Gastroesophageal sphincter (tissue), 4 donors: ENCODE results near the gene SLC24A3. TPM values are rescaled to one million over a fixed set of nuclear protein-coding genes. Genes with fewer than 3 reads are reported as not detected.

ENCODE experiments used
- ATAC-seq: fragments of 150-250 bp; one replicate; pipeline ENCODE4 v1.9.1; 2016; ENCODE audit warnings: mild to moderate bottlenecking, moderate library complexity
- H3K27ac ChIP-seq, 4 donors: fragments of 200-600 bp; sonication (generic) in 3 of 4; 1 replicate in 3 of 4; 2 replicates in 1 of 4; pipeline ENCODE4 v1.5.1; 2016 to 2019
- H3K27me3 ChIP-seq: fragments of 200-600 bp; sonication (generic); one replicate; pipeline ENCODE4 v1.5.1; 2019
- H3K36me3 ChIP-seq, 2 donors: fragments of 200-600 bp; sonication (generic); one replicate each; pipeline ENCODE4 v1.5.1; 2019; ENCODE audit warnings: control low read depth in 1 of 2
- H3K4me1 ChIP-seq, 3 donors: fragments of 200-600 bp; sonication (generic); 1 replicate in 2 of 3; 2 replicates in 1 of 3; pipeline ENCODE4 v1.5.1; 2016 to 2019; ENCODE audit warnings: control low read depth in 2 of 3
- H3K4me3 ChIP-seq, 2 donors: fragments of 200-600 bp; sonication (generic); one replicate each; pipeline ENCODE4 v1.5.1; 2019; ENCODE audit warnings: mild to moderate bottlenecking in 1 of 2, moderate library complexity in 1 of 2
- H3K9me3 ChIP-seq, 3 donors: fragments of 200-600 bp; sonication (generic); one replicate each; pipeline ENCODE4 v1.5.1; 2017 to 2019; ENCODE audit warnings: control low read depth in 2 of 3
- EP300 ChIP-seq: sonication (generic); formaldehyde crosslinking; IDR thresholded peaks from one replicate; pipeline ENCODE4 v1.6.1; 2017; ENCODE audit warnings: antibody characterized with exemption, mild to moderate bottlenecking
- POLR2A ChIP-seq, 2 donors: fragments of 450-650 bp; IDR thresholded peaks; one replicate each; pipeline ENCODE4 v1.6.1; 2017; ENCODE audit warnings: antibody characterized with exemption in 2 of 2, mild to moderate bottlenecking in 2 of 2, moderate library complexity in 1 of 2
- POLR2AphosphoS5 ChIP-seq: sonication (generic); formaldehyde crosslinking; IDR thresholded peaks from one replicate; pipeline ENCODE4 v1.6.1; 2017; ENCODE audit warnings: antibody characterized with exemption
- WGBS, 2 donors: methylation state at CpG; one replicate each; pipeline ENCODE4 v1.1.5; 2018; ENCODE audit warnings: low coverage in 1 of 2; 5-methylcytosine and 5-hydroxymethylcytosine counted together
- total RNA-seq, 4 donors: library from RNA; depleted of rRNA; stranded (reverse); fragments of >200 nt; gene quantifications; one replicate each; pipeline ENCODE4 v1.1.0, GENCODE V29; 2016
- TF ChIP-seq, protein P1 (sequence below), 4 experiments: fragments of 200-600 bp in 2 of 4; fragments of 450-650 bp in 2 of 4; sonication (generic) in 1 of 4; IDR thresholded peaks; one replicate each; pipeline ENCODE4 v1.5.1; 2017 to 2019; ENCODE audit warnings: antibody characterized with exemption in 4 of 4, mild to moderate bottlenecking in 2 of 4, moderate library complexity in 2 of 4

Gene SLC24A3
- total RNA-seq, 4 donors from 2014 or later: 2.7 to 13.5 (median 5.5) TPM

DNA sequence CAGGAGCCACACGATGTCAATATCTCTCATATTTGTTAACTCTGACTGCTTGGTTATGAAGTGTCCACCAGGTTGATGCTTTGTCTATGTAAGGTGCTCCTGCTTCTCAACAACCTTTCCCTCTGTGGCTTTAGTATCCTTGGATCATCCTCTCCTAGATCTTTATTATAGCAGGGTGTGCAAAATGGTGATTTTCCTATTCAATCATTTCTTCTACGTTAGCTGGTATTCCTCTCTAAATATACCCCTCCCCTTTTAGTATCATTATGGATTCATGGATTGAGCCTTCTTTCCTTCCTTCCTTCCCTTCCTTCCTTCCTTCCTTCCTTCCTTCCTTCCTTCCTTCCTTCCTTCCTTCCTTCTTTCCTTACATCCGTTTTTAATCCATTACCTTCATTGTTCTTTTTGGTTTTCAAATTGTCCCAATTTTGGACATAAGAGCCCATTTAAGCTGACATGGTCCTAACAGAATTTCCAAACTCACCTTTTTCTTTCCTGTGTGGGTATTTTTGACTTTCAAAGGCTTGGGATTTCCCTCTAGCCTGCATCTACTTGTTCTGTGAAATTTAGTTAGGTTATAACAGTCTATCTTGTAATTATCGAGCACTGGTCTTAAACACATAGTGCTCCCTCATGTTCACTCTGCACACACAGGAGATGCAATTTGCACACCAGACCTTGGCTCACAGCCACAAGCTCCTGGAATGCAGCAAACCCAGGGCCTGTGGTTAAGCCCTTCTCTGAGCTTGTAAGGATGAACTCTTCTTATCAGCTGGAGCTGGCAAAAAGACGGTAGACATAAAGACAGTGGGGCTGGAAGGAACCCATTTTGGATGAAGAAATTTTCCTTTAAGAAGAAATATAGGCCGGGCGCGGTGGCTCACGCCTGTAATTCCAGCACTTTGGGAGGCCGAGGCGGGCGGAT, 109.9 kb downstream of the SLC24A3 start:
- TF ChIP-seq POLR2A (IDR thresholded peaks at IDR 0.05): no peak
- WGBS, 2 donors: 76 to 84% methylated on average over 2 to 4 of the region's 12 CpGs
- no peak for ATAC-seq
- Histone ChIP-seq H3K27me3 (no peaks in the 10 kb centered on the region), H3K9me3 (no peaks in the 10 kb centered on the region), H3K36me3 (no peaks in the 10 kb centered on the region), H3K4me1 (peaks cover 0 to 5% (median 0%) of the 10 kb centered on the region in 3 donors), H3K4me3 (no peak overlapping the region), H3K27ac (no peak overlapping the region)

- no peaks in the 10 kb centered on the region for H3K27me3 ChIP-seq
- TF ChIP-seq EP300 (no peak), POLR2A (IDR thresholded peaks at IDR 0.05) (no peak), POLR2AphosphoS5 (no peak)
- TF ChIP-seq, protein P1, sequence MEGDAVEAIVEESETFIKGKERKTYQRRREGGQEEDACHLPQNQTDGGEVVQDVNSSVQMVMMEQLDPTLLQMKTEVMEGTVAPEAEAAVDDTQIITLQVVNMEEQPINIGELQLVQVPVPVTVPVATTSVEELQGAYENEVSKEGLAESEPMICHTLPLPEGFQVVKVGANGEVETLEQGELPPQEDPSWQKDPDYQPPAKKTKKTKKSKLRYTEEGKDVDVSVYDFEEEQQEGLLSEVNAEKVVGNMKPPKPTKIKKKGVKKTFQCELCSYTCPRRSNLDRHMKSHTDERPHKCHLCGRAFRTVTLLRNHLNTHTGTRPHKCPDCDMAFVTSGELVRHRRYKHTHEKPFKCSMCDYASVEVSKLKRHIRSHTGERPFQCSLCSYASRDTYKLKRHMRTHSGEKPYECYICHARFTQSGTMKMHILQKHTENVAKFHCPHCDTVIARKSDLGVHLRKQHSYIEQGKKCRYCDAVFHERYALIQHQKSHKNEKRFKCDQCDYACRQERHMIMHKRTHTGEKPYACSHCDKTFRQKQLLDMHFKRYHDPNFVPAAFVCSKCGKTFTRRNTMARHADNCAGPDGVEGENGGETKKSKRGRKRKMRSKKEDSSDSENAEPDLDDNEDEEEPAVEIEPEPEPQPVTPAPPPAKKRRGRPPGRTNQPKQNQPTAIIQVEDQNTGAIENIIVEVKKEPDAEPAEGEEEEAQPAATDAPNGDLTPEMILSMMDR (IDR thresholded peaks at IDR 0.05): no peak
- no peaks in the 10 kb centered on the region for H3K4me1 ChIP-seq
- H3K36me3 ChIP-seq: no peaks in the 10 kb centered on the region
- no peak overlapping the region for H3K27ac ChIP-seq
- H3K9me3 ChIP-seq: no peaks in the 10 kb centered on the region
- WGBS, 2 donors: 69 to 83% methylated on average over 2 to 4 of the region's 5 CpGs
- H3K4me3 ChIP-seq: no peak overlapping the region
- ATAC-seq: no peak
These were observed 115.0 kb downstream of the SLC24A3 start for GRCh38 chr20:19327401-19327800.

GRCh38 chr20:19328676-19329075, 116.2 kb downstream of the SLC24A3 start:
- ATAC-seq: no peak
- WGBS, 2 donors: 77 to 87% methylated on average over 3 to 7 of the region's 7 CpGs

DNA sequence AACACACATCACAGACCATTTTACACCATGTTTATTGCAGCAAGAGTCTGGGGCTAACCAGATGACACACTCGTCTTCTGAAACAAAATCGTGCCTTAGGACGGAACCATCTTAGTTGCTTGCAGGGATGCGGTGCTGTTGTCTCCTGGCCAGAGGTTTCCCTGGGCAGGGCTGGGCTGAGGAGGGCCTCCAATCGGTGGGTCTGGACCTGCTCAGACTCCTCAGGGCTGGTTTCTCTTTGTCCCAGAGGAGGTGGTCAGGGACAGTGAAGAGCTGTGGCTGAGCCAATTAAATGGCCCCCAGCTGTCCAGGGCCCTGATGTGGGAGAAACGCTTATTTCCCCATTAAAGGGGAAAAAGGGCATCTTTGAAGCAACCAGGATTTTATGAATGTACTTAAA, 117.6 kb downstream of the SLC24A3 start:
- Histone ChIP-seq H3K27me3 (no peaks in the 10 kb centered on the region), H3K27ac (no peak overlapping the region), H3K4me1 (no peaks in the 10 kb centered on the region), H3K36me3 (no peaks in the 10 kb centered on the region), H3K4me3 (no peak overlapping the region), H3K9me3 (no peaks in the 10 kb centered on the region)
- ATAC-seq: no peak
- WGBS, 2 donors: 83 to 92% methylated on average over 2 to 5 of the region's 6 CpGs
- TF ChIP-seq, protein P1 (IDR thresholded peaks at IDR 0.05): no peak

More at GRCh38 chr20:19328676-19329075, 116.2 kb downstream of the SLC24A3 start:
- H3K4me1 ChIP-seq: no peaks in the 10 kb centered on the region
- H3K27ac ChIP-seq: no peak overlapping the region
- TF ChIP-seq POLR2AphosphoS5 (no peak), EP300 (no peak), POLR2A (IDR thresholded peaks at IDR 0.05) (no peak)
- TF ChIP-seq, protein P1 (IDR thresholded peaks at IDR 0.05): no peak
- H3K4me3 ChIP-seq: no peak overlapping the region
- H3K27me3 ChIP-seq: no peaks in the 10 kb centered on the region
- no peaks in the 10 kb centered on the region for H3K36me3 ChIP-seq
- H3K9me3 ChIP-seq: no peaks in the 10 kb centered on the region

DNA sequence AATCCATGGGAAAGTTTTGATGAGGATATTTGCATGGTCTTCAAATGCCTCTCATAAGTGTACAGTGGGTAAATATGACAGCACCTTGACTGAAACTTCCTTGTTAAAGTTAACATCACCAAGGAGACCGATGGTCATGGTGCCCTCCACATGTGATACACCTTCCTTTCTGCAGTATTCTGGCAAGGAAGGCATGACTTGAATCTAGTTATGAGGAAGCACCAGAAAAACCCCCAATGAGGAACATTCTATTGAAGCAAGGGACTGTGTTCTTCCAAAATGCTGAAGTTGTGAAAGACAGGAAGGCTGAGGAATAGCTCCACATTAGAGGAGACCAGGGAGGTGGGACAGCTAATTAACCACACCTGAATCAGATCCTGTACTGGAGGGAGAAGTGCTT, 118.3 kb downstream of the SLC24A3 start:
- no peak for ATAC-seq
- TF ChIP-seq POLR2AphosphoS5: no peak
- no peak for TF ChIP-seq EP300
- TF ChIP-seq POLR2A (IDR thresholded peaks at IDR 0.05): no peak
- TF ChIP-seq, protein P1 (IDR thresholded peaks at IDR 0.05): no peak
- no peak overlapping the region for H3K4me3 ChIP-seq

More for the DNA sequence above, 118.3 kb downstream of the SLC24A3 start:
- Histone ChIP-seq H3K4me1 (no peaks in the 10 kb centered on the region), H3K9me3 (no peaks in the 10 kb centered on the region), H3K27me3 (no peaks in the 10 kb centered on the region), H3K36me3 (no peaks in the 10 kb centered on the region), H3K27ac (no peak overlapping the region)
- 88 to 100% methylated on average over 1 of the region's 1 CpG for WGBS, 2 donors
